GM12891 (cell line): ENCODE data around the gene GPR153.

Source experiments
- PAX5 ChIP-seq: IDR thresholded peaks from 2 replicates; pipeline ENCODE4 v1.6.1; 2011; ENCODE audit warnings: low read length, moderate library complexity, mild to moderate bottlenecking; ENCODE audit not compliant: insufficient read depth, severe bottlenecking
- POLR2A ChIP-seq: IDR thresholded peaks from 2 replicates; pipeline ENCODE4 v1.6.1; 2011; ENCODE audit warnings: low read depth, low read length, control low read depth
- POLR2AphosphoS5 ChIP-seq: IDR thresholded peaks from 2 replicates; pipeline ENCODE4 v1.6.1; 2011; ENCODE audit warnings: low read depth, low read length, control low read depth
- SPI1 ChIP-seq: IDR thresholded peaks from 2 replicates; pipeline ENCODE4 v1.6.1; 2011; ENCODE audit warnings: low read depth, low read length, control low read depth
- TAF1 ChIP-seq: IDR thresholded peaks from 2 replicates; pipeline ENCODE4 v1.6.1; 2011; ENCODE audit warnings: low read depth, low read length, control low read depth

DNA sequence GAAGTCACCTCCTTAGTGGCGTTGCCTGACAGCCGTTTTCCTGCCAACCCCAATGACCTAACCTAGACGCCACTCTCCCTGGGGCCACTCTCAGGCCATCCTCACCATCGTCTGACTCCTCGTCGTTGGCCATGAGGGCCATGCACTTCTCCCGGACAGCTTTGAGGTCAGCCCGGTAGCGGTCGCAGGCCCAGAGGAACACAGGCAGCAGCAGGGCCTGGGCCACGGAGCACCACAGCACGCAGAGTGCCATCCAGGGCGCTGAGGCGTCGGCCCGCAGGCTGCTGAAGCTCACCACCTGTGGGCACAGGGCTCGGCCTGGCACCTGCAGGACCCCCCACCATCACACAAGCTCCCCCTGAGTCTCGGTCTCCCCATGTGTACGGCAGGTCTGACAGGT, 9.7 kb downstream of the GPR153 start:
- TF ChIP-seq POLR2AphosphoS5, result no peak
- no peak for TF ChIP-seq POLR2A
- no peak for TF ChIP-seq TAF1
- TF ChIP-seq SPI1, result no peak
- TF ChIP-seq PAX5, result no peak
